ENCODE data around the gene FBXO22. TPM values are rescaled to one million over a fixed set of nuclear protein-coding genes. Genes with fewer than 3 reads are reported as not detected.

FBXO22 gene
- total and polyA plus RNA-seq, 2 of the 13 experiments (the other 11 are each of a cell fraction or from before 2014, with no cell fraction given): 45.7 to 112 TPM

Small RNAs within 50 kb of the gene (small RNA-seq; reads per million reads assigned to genes)
- gene RN7SL510P (ENCODE audit: insufficient read depth in 2 of 3, insufficient read length in 3 of 3, low read depth in 2 of 3, low replicate concordance in 1 of 3): 0 reads per million in 3 experiments

Other genes with a start within 250 kb of the FBXO22 start
- 0.03 and 0.04 TPM in 2 replicates for gene CSPG4, start 191.0 kb upstream of the FBXO22 start, total RNA-seq (2016; rRNA removed; fragmentation: Illumina TruSeq; extraction: Trizol)
- 0.01 and 0.03 TPM in 2 replicates for gene CSPG4, start 191.0 kb upstream of the FBXO22 start, polyA plus RNA-seq (2011; rRNA removed)
- 20.1 and 20.4 TPM in 2 replicates for gene UBE2Q2, start 60.4 kb upstream of the FBXO22 start, total RNA-seq (2016; rRNA removed; fragmentation: Illumina TruSeq; extraction: Trizol)
- gene UBE2Q2, start 60.4 kb upstream of the FBXO22 start, polyA plus RNA-seq (2011; rRNA removed): 10.6 and 11.4 TPM in 2 replicates
- gene NRG4, start 108.5 kb downstream of the FBXO22 start, total RNA-seq (2016; rRNA removed; fragmentation: Illumina TruSeq; extraction: Trizol): not detected in 2 replicates
- 0.01 TPM in 1 of 2 replicates, not detected in the other for gene NRG4, start 108.5 kb downstream of the FBXO22 start, polyA plus RNA-seq (2011; rRNA removed)
- 0.04 and 0.07 TPM in 2 replicates for gene TMEM266, start 156.1 kb downstream of the FBXO22 start, total RNA-seq (2016; rRNA removed; fragmentation: Illumina TruSeq; extraction: Trizol)
- gene TMEM266, start 156.1 kb downstream of the FBXO22 start, polyA plus RNA-seq (2011; rRNA removed): 0.03 TPM in 1 of 2 replicates, not detected in the other

Data from HepG2 (cell line).